Measurements from ENCODE around the gene NEU2. TPM values are rescaled to one million over a fixed set of nuclear protein-coding genes. Genes with fewer than 3 reads are reported as not detected.
"Not testable (repeated sequence)": the region's sequence is repeated elsewhere in the genome, so short reads cannot be mapped to it uniquely, and the experiment has no call there.

The NEU2 gene
- total RNA-seq, 8 experiments from 2014 or later, result 0.77 TPM; not detected in 7

- in situ Hi-C loops (cut with MboI; ENCODE audit: low pct_unique_long_range_greater_than_20kb in 2 of 9, low sequenced_read_pairs in 9 of 9, unreplicated experiment in 9 of 9), result loop anchor here in 1 of 9 experiments (25.0 kb wide), 1 partner anchor 180 kb away; the partner anchor contains the start of gene SNORC
- Histone ChIP-seq H3K27ac (no peak overlapping the region), H3K4me1 (replicated peaks in 1 of 2) (no peaks in the 10 kb centered on the region), H3K4me3 (no peak overlapping the region)
- WGBS, 10 experiments, result 67 to 90% (median 86%) methylated on average over 1 to 7 of the region's 9 CpGs; no CpG with 5 or more reads in 4 of the 10 experiments
- ATAC-seq (replicated peaks in 6 of 8), result no peak
Observed at GRCh38 chr2:233042549-233042948, 10.1 kb downstream of the NEU2 start.

- Histone ChIP-seq H3K4me3 (no peak overlapping the region), H3K4me1 (replicated peaks in 1 of 2) (no peaks in the 10 kb centered on the region), H3K27ac (no peak overlapping the region)
- in situ Hi-C loops (cut with MboI; ENCODE audit: low pct_unique_long_range_greater_than_20kb in 2 of 9, low sequenced_read_pairs in 9 of 9, unreplicated experiment in 9 of 9), result loop anchor here in 1 of 9 experiments (25.0 kb wide), 1 partner anchor 183 kb away; the partner anchor contains the start of gene SNORC
- ATAC-seq (replicated peaks in 6 of 8), result no peak
- WGBS, 10 experiments, result 47 to 100% (median 81%) methylated on average over 1 to 6 of the region's 9 CpGs; no CpG with 5 or more reads in 3 of the 10 experiments
Observed at GRCh38 chr2:233044974-233045605, 12.6 kb downstream of the NEU2 start.

GRCh38 chr2:233047206-233047605 is 14.7 kb downstream of the NEU2 start:
- 50 to 100% (median 71%) methylated on average over 1 to 3 of the region's 3 CpGs; no CpG with 5 or more reads in 5 of the 10 experiments for WGBS, 10 experiments
- in situ Hi-C loops (cut with MboI; ENCODE audit: low pct_unique_long_range_greater_than_20kb in 2 of 9, low sequenced_read_pairs in 9 of 9, unreplicated experiment in 9 of 9), result loop anchor here in 1 of 9 experiments (25.0 kb wide), 1 partner anchor 185 kb away; the partner anchor contains the start of gene SNORC
- no peak overlapping the region for H3K4me3 ChIP-seq
- ATAC-seq (replicated peaks in 6 of 8), result no peak
- H3K4me1 ChIP-seq (replicated peaks in 1 of 2), result no peaks in the 10 kb centered on the region
- H3K27ac ChIP-seq, result no peak overlapping the region

DNA sequence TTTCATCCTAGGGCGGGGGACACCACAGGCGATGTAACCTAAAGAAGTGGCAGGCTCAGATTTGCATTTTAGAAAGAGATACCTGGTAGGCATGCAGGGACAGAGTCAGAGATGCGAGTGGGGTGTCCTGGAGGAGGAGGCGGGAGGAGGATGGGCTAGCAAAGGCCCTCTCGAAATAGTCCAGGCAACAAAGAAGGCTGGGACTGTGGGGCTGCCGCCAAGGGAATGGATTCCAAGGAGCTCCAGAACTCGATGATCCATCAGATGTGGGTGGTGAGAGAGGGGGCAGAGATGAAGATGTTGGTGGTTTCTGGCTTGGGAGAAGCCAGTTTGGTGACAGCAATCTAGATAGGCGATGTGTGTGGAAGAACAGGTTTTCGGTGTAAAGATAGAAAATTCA is 15.2 kb downstream of the NEU2 start:
- in situ Hi-C loops (cut with MboI; ENCODE audit: low pct_unique_long_range_greater_than_20kb in 2 of 9, low sequenced_read_pairs in 9 of 9, unreplicated experiment in 9 of 9), result loop anchor here in 1 of 9 experiments (25.0 kb wide), 1 partner anchor 185 kb away; the partner anchor contains the start of gene SNORC
- Histone ChIP-seq H3K4me3 (no peak overlapping the region), H3K4me1 (replicated peaks in 1 of 2) (no peaks in the 10 kb centered on the region), H3K27ac (no peak overlapping the region)
- no peak for ATAC-seq (replicated peaks in 6 of 8)
- 40 to 100% (median 68%) methylated on average over 1 to 7 of the region's 9 CpGs; no CpG with 5 or more reads in 1 of the 10 experiments for WGBS, 10 experiments

GRCh38 chr2:233048569-233049193 is 16.2 kb downstream of the NEU2 start:
- Histone ChIP-seq H3K27ac (no peak overlapping the region), H3K4me1 (replicated peaks in 1 of 2) (no peaks in the 10 kb centered on the region), H3K4me3 (no peak overlapping the region)
- ATAC-seq (replicated peaks in 6 of 8), result no peak
- 60 to 100% (median 76%) methylated on average over 1 to 5 of the region's 10 CpGs; no CpG with 5 or more reads in 7 of the 10 experiments for WGBS, 10 experiments
- in situ Hi-C loops (cut with MboI; ENCODE audit: low pct_unique_long_range_greater_than_20kb in 2 of 9, low sequenced_read_pairs in 9 of 9, unreplicated experiment in 9 of 9), result loop anchor here in 1 of 9 experiments (25.0 kb wide), 1 partner anchor 186 kb away; the partner anchor contains the start of gene SNORC

DNA sequence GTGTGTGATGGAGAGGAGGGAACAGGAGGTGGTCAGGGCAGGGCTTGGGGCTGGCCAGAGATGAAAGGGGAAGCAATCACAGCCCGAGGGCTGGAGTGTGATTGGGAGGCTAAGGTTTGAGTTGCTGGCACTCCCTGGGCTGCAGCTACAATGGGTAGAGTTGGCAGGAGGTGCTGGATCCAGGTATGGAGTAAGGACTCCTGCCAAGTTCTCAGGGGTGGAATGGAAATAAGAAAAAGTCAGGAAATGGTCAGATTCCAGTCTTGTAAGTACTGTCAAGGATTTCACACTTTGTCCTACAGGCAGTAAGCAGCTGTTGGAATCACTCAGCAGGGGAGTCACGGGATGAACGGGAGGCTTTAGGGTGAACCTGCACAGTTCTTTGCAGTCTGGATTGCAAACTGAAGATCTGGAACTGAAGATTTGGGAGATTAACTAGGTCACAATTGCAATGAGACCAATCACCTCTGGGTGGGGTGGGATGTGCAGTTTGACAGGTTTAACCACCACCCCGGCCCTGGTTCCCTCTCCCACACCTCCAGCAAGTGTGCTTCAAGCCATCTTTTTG is 16.8 kb downstream of the NEU2 start:
- no peaks in the 10 kb centered on the region for H3K4me1 ChIP-seq (replicated peaks in 1 of 2)
- no peak overlapping the region for H3K27ac ChIP-seq
- in situ Hi-C loops (cut with MboI; ENCODE audit: low pct_unique_long_range_greater_than_20kb in 2 of 9, low sequenced_read_pairs in 9 of 9, unreplicated experiment in 9 of 9), result loop anchor here in 1 of 9 experiments (25.0 kb wide), 1 partner anchor 187 kb away; the partner anchor contains the start of gene SNORC
- ATAC-seq (replicated peaks in 6 of 8), result no peak
- no peak overlapping the region for H3K4me3 ChIP-seq
- WGBS, 10 experiments, result 40 to 90% (median 80%) methylated on average over 1 to 3 of the region's 4 CpGs; no CpG with 5 or more reads in 5 of the 10 experiments

GRCh38 chr2:233051241-233052149 is 19.0 kb downstream of the NEU2 start:
- Histone ChIP-seq H3K27ac (no peak overlapping the region), H3K4me3 (no peak overlapping the region), H3K4me1 (replicated peaks in 1 of 2) (no peaks in the 10 kb centered on the region)
- in situ Hi-C loops (cut with MboI; ENCODE audit: low pct_unique_long_range_greater_than_20kb in 2 of 9, low sequenced_read_pairs in 9 of 9, unreplicated experiment in 9 of 9), result no loop called here
- WGBS, 10 experiments, result 19 to 63% (median 38%) methylated on average over 2 to 8 of the region's 24 CpGs; no CpG with 5 or more reads in 3 of the 10 experiments
- ATAC-seq (replicated peaks in 6 of 8), result peak in 3 of 8 experiments; percentile 77 to 90 (median 89)

DNA sequence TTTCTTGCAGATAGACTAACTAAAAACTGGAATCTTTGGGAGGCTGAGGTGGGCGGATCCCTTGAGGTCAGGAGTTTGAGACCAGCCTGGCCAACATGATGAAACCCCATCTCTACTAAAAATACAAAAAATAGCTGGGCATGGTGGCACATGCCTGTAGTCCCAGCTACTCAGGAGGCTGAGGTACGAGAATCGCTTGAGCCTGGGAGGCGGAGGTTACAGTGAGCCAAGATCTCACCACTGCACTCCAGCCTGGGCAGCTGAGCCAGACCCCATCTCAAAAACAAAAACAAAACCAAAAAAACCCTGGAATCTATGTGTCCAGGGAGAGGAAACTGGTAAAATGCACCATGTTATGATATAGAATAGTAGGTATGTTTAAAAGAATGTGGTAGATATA is 20.0 kb downstream of the NEU2 start:
- H3K4me1 ChIP-seq (replicated peaks in 1 of 2); H3K27ac ChIP-seq; H3K4me3 ChIP-seq; in situ Hi-C loops (cut with MboI; ENCODE audit: low pct_unique_long_range_greater_than_20kb in 2 of 9, low sequenced_read_pairs in 9 of 9, unreplicated experiment in 9 of 9); ATAC-seq (replicated peaks in 6 of 8): not testable (repeated sequence)
- WGBS, 10 experiments, result 33 to 100% (median 90%) methylated on average over 1 to 4 of the region's 4 CpGs; no CpG with 5 or more reads in 4 of the 10 experiments

DNA sequence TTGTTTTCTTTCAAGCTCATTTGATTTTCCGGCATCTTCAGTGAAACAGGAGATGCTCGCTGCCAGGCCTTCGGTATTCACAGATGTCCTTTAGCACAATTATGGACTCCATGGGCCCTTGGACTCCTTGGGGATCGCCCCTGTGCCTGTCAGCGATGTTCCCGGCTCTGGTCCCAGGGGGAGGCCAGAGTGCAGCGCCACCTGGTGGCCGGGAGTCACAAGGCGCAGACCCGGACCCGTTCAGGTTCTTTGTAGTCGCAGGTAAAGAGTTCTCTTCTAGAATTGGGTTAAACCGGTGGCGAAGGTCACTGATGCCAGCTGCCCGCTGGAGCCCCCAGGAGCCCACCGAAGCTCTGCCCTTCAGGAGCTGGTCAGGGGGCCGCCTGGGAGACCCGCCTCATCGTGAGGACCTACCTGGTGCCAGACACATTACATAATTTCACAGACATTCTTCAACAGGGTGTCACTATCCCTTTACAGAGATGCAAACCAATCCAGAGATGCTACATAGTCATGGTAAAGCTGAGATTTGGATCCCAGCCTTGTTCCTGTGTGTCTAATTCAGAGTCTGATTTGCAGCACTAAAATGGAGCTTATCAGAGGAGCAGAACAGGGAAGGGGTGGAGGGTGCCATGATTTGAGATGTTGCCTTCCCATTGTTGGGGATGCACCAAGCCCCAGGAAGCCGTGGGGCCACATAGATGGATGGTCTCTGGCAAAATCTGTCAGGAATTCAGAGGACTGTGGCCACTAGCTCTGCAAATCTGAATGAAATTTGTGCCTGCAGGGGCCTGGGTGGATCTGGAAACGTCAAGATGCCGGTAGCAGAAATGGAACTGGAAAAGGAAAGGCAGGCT is 21.7 kb downstream of the NEU2 start:
- no peaks in the 10 kb centered on the region for H3K4me1 ChIP-seq (replicated peaks in 1 of 2)
- in situ Hi-C loops (cut with MboI; ENCODE audit: low pct_unique_long_range_greater_than_20kb in 2 of 9, low sequenced_read_pairs in 9 of 9, unreplicated experiment in 9 of 9), result no loop called here
- H3K27ac ChIP-seq, result no peak overlapping the region
- 13 to 92% (median 39%) methylated on average over 2 to 14 of the region's 22 CpGs; no CpG with 5 or more reads in 1 of the 10 experiments for WGBS, 10 experiments
- peak; percentile 19 to 84 (median 68) for ATAC-seq (replicated peaks in 6 of 8)
- H3K4me3 ChIP-seq, result no peak overlapping the region

- no peaks in the 10 kb centered on the region for H3K4me1 ChIP-seq (replicated peaks in 1 of 2)
- in situ Hi-C loops (cut with MboI; ENCODE audit: low pct_unique_long_range_greater_than_20kb in 2 of 9, low sequenced_read_pairs in 9 of 9, unreplicated experiment in 9 of 9), result no loop called here
- WGBS, 10 experiments, result 70 to 100% (median 93%) methylated on average over 1 to 2 of the region's 2 CpGs; no CpG with 5 or more reads in 1 of the 10 experiments
Observed at GRCh38 chr2:233055362-233055761, 22.9 kb downstream of the NEU2 start.

DNA sequence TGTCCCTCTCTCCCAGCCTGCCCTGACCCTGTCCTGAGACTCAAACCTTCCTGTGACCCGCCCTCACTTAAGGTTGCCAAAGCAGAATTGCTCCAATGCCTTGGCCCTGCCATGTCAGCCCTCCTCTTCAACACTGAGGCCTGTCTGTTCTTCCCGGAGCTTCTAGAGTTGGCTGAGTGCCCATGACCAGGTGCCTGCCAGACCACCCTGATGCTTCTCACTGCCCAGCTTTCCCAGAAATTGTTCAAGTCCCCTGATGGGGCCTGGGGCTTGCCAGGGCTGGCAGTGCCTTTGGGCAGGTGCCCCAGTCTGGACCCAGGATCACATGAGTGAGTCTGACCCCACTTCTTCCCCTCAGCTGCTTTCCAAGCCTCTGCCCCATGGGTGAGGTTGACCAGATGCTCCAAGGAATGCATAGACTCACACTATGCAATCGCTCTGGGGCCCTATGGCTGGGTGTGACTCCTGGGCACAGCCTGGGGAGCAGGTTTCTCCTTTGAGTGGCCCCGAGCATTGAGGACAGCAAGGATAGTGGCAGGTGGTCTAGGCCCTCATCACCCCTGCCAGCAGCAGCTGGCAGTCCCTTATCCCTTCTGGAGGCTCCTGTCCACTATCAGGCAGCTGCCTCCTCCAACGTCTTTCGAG is 24.6 kb downstream of the NEU2 start:
- peak in 3 of 8 experiments; percentile 35 to 55 (median 54) for ATAC-seq (replicated peaks in 6 of 8)
- WGBS, 10 experiments, result 27 to 100% (median 80%) methylated on average over 1 to 2 of the region's 6 CpGs; no CpG with 5 or more reads in 3 of the 10 experiments
- Histone ChIP-seq H3K27ac (no peak overlapping the region), H3K4me3 (no peak overlapping the region), H3K4me1 (replicated peaks in 1 of 2) (peaks cover 0 to 14% of the 10 kb centered on the region in 2 donors)
- in situ Hi-C loops (cut with MboI; ENCODE audit: low pct_unique_long_range_greater_than_20kb in 2 of 9, low sequenced_read_pairs in 9 of 9, unreplicated experiment in 9 of 9), result no loop called here

More at GRCh38 chr2:233055362-233055761, 22.9 kb downstream of the NEU2 start:
- Histone ChIP-seq H3K27ac (no peak overlapping the region), H3K4me3 (no peak overlapping the region)
- ATAC-seq (replicated peaks in 6 of 8), result no peak

Measured in motor neuron (in vitro differentiated cells).